C4-2B (cell line): ENCODE results near the gene PAIP2B.

ENCODE experiments used
- ZFX ChIP-seq: fragments of 450-650 bp; IDR thresholded peaks from 2 replicates; pipeline ENCODE4 v1.6.1; 2017
- TF ChIP-seq, protein P1 (sequence below): fragments of 450-650 bp; conservative IDR thresholded peaks from 2 replicates; pipeline ENCODE4 v1.5.1; 2017; ENCODE audit warnings: mild to moderate bottlenecking

DNA sequence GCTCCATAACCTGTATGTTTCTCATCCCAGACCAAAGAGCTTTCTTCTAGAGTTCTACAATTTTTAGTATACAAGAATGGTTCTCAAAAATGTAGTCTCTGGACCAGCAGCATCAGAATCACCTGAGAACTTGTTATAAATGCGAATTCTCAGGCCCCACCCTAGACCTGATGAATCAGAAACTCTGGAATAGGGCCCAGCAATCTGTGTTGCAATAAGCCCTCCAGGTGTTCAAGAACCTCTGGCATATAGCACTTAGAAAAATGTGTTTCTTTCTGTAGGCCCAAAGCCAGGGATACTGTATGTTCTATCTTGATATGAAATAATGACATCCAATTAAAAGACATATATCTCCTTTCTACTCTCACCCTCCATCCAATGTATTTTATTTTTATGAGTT is 10.4 kb downstream of the PAIP2B start:
- TF ChIP-seq, protein P1, sequence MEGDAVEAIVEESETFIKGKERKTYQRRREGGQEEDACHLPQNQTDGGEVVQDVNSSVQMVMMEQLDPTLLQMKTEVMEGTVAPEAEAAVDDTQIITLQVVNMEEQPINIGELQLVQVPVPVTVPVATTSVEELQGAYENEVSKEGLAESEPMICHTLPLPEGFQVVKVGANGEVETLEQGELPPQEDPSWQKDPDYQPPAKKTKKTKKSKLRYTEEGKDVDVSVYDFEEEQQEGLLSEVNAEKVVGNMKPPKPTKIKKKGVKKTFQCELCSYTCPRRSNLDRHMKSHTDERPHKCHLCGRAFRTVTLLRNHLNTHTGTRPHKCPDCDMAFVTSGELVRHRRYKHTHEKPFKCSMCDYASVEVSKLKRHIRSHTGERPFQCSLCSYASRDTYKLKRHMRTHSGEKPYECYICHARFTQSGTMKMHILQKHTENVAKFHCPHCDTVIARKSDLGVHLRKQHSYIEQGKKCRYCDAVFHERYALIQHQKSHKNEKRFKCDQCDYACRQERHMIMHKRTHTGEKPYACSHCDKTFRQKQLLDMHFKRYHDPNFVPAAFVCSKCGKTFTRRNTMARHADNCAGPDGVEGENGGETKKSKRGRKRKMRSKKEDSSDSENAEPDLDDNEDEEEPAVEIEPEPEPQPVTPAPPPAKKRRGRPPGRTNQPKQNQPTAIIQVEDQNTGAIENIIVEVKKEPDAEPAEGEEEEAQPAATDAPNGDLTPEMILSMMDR: no peak
- no peak for TF ChIP-seq ZFX
